Hepatic stellate cell (primary cell): ENCODE results near the gene CFAP157.

Source experiments
- DNase-seq: peaks from one replicate; pipeline ENCODE4 v3.0.0; 2011; ENCODE audit warnings: low spot score

The CFAP157 gene

DNA sequence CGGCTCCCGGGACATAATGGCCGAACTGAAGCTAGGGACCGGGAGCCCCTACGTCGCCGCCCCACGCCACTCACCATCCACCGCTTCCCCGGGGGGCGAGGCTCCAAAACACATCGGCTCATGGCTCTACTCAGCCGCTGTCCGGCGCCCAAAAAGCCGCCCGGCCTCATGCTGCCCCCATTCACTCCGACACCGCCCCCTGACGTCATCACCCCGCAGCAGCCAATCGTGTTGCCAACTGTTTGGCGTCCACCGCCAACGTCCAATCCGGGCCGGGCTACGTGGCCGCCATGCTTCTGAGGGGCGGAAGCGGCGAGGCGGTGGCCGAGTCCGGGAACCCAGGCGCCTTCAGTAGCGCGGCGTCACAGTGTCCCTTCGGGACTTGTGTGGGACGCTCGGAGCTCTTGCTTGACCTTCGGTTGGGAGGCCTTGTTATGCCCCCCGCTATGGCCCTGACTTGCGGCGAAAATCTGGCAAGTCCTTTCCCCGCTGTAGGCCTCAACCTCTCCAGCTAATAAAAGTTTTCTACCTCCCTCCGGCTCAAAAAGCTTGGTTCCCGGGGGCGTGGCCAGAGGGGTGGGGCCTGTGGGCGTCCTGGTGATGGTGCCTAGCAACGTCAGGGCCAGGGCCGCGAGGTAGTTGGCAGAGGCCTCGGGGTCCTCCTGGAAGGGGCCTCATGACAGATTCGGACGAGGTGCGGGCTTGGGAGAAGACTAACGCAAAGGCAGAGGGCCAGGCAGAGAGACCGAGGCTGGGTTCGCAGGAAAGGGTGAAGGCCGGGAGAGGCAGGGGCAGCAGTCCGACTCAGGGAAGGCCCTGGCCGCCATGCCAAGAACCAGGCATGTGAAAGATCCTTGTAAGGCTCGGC is 8.9 kb downstream of the CFAP157 start, which contains the start of the genes PTRH1 and TTC16:
PTRH1 (minus strand) TSS at position 194 of the 868 bp plus-strand sequence; CDS start at position 170, 24 bp downstream.
TTC16 (plus strand) TSS at position 610 of the 868 bp plus-strand sequence; CDS start at position 677, 67 bp downstream.
- peak; percentile 100 for DNase-seq

- no peak for DNase-seq
Measured at GRCh38 chr9:127716412-127716811, 9.6 kb downstream of the CFAP157 start.

DNA sequence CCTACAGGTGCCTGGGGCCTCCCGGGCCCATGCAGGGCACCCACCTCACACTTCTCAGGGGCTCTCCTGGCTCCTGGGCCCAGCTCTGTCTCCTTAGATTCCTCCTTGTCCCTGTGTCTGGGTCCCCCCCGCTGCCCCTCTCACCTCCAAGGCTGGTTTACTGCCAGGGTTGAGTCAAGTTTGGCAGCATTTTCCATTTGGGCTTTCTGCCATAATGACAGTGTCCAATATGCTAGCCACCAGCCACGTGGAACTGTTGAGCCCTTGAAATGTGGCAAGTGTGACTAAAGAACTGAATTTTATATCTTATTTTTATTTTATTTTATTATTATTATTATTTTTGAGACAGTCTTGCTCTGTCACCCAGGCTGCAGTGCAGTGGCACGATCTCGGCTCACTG is 11.0 kb downstream of the CFAP157 start:
- DNase-seq = no peak

DNA sequence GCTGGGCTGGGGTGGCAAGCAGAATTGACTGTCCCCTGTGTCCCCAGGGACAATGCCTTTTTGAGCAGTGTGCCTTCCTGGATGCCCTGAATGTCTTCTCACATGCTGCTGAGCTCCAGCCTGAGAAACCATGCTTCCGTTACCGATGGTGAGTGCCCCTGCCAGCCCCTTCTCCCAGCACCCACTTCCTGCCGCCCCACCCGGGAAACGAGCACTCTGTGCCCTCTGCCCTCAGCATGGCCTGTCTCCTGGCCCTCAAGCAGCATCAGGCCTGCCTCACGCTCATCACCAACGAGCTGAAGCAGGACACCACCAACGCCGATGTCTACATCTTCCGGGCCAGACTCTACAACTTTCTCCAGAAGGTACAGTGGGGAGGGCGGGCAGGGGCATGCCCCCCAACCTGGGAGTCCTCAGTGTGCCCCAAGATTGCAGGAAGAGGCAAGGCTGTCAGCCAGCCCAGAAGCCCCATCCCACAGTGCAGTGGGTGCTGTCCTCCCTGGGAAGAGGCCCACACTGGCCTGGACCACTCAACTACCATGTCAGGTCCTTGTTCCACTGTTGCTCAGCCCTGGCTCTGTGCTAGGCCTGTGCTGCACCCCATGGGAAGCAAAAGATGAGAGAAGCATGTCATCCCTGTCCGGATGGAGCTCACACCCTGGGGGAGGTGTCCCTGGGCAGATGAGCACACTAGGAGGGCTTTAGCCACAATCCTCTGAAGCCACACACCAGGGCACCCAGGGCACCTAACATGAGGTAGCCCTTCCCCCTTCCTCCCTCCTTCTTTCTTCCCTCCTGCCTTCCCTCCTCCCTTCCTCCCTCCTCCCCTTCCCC is 13.5 kb downstream of the CFAP157 start:
- no peak for DNase-seq

DNA sequence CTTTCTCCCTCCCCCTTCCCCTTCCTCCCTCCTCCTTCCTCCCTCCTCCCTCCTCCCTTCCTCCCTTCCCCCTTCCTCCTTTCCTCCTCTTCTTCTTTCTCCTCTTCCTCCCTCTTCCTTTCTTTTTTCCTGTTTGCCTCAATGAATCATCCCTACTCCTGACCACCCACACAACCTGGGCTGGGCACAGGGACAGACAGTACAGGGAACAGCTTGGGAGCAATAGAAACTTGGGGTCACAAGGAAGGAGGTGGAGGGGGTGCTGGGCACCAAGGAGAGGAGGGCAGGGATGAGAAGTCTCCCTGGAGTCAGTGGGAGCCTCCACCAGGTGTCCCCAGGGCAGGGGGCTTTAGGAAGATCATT is 14.1 kb downstream of the CFAP157 start:
- no peak for DNase-seq

DNA sequence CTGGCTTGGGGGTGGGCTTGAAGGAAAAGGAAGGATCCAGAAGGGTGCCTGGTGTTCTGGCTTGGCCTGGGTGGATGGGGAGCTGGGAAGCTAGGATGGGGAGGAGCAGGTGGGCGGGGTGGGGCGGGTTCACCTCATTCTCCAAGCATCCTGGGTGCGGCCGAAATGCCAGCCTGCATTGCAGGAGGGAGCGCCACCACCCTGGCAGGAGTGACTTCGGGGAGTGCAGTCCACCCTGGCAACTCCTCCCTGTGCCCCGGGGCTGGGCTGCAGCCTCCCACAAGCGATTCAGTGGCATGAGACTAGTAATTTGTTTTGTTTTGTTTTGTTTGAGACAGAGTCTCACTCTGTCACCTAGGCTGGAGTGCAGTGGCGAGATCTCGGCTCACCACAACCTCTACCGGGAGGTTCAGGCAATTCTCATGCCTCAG is 14.6 kb downstream of the CFAP157 start:
- no peak for DNase-seq

- DNase-seq = no peak
Measured at GRCh38 chr9:127722055-127722745, 15.4 kb downstream of the CFAP157 start.

- no peak for DNase-seq
Measured at GRCh38 chr9:127723013-127723412, 16.2 kb downstream of the CFAP157 start.

DNA sequence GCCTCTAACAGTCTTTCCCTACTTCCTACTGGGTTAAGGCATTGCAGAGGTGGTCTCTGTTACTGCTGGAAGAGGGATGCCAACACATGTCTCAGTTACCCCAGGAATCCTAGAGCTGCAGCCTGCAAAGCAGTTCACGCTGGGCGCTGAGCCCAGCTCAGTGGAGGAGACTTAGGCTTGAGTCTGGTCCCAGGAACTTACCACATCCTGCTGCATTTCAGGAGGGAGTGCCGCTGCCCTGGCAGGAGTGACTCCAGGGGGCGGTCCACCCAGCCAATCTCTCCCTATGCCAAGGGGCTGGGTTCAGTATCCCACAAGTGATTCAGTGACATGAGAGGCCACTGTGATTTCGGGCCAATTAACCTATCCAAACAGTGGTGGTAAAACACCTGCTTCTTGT is 16.7 kb downstream of the CFAP157 start:
- DNase-seq = peak; percentile 56

DNA sequence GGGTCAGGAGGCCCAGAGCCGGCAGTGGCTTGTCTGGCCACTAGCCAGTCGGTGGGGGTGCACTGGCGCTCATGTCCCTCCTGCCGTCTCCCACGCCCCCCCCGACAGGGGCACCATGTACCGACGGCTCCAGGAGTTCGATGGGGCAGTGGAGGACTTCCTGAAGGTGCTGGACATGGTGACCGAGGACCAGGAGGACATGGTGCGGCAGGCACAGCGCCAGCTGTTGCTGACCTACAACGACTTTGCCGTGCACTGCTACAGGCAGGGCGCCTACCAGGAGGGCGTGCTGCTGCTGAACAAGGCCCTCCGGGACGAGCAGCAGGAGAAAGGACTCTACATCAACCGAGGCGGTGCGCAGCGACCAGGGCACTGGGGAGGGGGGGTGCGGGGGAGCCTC is 17.2 kb downstream of the CFAP157 start:
- DNase-seq = no peak

DNA sequence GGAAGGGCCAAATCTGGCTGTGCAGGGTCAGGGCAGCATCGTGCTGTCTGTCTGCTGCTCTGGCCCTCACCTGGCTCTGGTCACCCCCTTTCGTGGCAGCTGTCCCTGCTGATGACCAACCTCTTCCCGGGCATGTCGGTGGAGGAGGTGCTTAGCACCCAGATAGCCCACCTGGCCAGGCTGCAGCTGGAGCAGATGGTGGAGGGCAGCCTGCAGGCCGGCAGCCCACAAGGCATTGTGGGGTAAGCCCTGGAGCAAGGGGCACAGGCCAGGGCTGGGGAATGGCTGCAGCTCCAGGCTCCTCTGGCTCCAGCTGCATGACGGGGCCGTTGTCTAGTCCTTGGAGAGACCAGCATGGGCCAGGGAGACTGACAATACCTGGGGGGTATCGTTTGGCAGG is 20.1 kb downstream of the CFAP157 start:
- DNase-seq = no peak

- no peak for DNase-seq
Measured at GRCh38 chr9:127728808-127729207, 22.0 kb downstream of the CFAP157 start.

- DNase-seq = no peak
Measured at GRCh38 chr9:127729522-127730256, 22.9 kb downstream of the CFAP157 start.

DNA sequence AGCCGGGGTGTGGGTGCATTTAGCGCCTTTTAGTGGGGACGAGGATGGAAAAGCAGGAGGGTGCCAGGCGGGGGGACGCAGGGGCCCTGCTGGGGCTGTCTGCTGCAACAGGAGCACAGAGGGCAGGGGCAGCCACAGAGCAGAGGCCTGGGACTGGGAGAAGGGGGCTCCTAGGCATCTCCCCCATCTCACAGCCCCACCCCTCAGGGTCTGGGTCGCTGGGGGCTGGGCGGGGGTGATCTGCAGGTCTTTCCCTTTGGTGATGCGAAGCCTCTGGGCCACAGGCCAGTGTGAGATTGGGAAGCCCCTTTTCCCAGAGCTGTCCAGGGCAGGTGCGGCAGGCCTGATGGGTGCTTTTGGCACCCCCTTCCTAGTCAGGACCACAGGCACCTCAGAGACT is 23.5 kb downstream of the CFAP157 start:
- no peak for DNase-seq

- no peak for DNase-seq
Measured at GRCh38 chr9:127730799-127731410, 24.1 kb downstream of the CFAP157 start.

DNA sequence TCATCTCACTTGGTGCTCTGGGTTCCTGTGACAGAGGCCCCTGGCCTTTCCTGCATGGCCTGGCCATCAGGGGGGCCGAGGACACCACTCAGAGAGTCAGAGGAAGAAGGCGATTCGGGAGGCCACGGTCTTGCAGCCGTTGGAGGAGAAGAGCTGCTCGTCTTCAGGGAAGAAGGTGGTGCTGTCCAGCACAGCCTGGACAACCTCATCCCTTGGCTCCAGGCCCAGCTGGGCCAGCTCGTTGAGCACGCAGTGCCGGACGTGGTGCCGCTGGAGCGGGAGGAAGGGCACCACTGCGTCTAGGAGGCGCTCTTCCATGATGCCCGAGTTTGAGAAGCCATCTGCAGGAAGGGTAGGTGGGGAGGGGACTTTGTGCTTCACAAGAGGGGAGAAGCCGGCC is 25.1 kb downstream of the CFAP157 start:
- no peak for DNase-seq

DNA sequence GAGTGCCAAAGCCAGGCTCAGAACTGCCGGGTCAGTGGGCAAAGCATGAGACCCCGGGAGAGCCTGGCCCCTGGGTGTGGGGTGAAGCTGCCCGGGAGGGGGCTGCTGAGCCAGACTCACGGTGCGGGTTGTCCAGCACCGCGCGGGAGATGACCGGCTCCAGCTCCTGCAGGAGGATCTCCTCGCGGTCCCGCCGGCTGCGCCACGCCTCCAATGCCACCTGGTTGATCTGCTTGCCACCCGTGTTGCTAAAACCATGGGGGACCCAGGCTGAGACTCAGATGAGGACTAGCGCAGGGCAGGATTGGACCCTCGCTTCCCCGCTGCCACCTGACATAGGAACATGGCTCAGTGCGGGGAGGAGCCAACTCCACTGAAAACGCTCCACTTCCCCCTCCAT is 25.7 kb downstream of the CFAP157 start:
- no peak for DNase-seq

DNA sequence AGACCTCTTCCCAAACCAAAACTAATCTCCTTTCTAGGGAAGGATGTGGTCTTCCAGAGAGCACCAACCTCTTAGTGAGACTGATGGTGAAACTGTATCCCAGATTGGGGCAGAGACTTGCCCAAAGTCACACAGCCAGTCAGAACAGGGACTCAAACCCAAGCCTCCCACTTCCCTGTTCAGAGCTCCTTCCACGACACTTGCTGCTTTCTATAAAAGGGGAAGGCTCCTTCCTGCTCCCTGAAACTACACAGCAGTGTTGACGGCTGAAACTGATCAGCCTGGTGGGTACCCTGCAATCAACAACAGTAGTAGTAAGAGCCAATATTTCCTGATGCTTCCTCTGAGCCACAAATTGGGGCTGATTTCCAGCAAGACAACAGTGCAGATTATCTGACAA is 26.8 kb downstream of the CFAP157 start:
- DNase-seq = no peak

DNA sequence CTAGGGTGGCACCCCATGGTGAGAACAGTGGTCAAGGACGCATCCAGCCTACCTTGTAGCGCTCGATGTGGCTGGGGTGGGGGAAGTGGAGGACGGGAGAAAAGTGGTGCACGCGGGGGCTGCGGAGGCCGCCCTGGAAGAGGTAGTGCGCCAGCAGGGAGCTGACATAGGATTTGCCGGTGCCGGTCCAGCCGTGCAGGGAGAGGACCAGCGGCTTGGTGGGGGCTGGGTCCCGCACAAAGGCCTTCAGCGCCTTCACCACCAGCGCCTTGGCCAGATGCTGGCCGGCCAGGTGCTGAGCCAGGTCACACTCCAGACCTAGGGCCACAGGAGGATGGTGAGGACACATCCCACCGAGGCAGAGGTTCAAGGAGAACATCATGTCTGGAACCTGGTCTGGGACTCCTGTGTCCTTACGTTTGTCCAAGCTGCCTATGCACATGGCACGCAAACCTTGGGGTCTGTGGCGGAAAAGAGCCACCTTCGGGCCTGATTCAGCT is 27.5 kb downstream of the CFAP157 start:
- DNase-seq = no peak

- DNase-seq = peak; percentile 99
Measured at GRCh38 chr9:127734747-127735529, 28.1 kb downstream of the CFAP157 start, which contains the start of gene TOR2A. TSS of gene TOR2A (minus strand) at chr9:127735294. CDS start at chr9:127735270, 24 bp downstream.
